Measurements from ENCODE around the gene ODC1.
A peak's percentile ranks its signal among the peaks of the same experiment; 100 is the strongest.

The ODC1 gene

DNA sequence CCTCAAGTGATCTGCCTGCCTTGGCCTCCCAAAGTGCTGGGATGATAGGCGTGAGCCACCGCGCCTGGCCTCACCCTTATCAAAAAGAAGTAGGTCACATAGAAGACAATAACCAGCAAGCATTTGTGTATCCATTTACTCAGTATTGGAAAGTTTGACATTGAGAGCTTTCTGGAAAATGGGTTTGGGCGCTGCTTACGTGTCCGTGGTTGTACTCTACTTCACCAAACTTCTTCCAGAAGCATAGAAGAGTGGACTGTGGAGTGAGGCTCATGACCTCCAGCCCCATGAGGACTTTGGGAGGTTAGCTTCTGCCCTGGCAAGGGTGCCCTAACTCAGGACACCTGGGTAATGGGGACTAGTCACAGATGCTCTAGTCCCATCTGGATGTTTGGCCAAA, 3.7 kb upstream of the ODC1 start:
- Histone ChIP-seq H3K27ac (no peak overlapping the region), H2AFZ (ENCODE audit: low read depth) (no peak overlapping the region)

DNA sequence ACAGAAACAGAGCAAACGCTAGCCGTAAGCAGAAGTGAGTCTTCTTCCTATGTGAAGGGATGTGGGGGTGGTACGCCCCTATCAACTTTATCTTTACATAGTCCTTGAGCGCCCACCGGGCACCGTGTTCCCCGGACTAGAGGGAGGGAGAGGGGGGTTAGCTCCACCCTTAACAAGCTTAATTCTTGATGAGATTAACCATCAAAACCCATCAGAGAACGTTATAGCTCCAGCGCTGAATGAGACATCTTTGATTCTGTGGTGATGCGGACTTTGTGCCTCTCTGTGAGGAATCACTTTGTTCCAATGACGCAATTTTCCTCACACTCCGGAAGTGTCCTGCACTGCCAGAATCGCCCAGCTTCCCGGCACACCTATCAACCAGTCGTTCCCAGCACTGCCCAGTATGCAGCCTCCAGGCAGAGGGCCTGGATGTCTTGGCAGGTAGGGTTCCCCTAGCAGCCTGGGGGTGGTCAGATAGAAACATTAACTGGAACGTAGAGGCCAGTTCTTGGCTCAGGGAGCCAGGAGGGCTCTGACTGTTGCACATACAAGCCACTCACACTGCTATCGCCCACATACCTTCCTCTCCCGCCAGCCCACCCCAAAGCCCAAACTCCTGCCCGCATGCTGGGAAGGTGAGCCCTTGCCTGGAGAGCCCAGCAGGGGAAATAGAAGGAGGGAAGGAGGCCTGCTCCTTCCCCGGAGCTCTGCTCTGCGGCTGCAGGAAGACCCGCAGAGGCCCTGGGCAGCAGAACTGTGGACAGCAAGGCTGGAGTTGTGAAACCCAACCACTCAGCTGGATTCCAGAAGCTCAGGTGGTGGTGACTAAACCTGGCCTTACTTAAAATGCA, 1.9 kb upstream of the ODC1 start:
- no peak overlapping the region for H2AFZ ChIP-seq (ENCODE audit: low read depth)
- peaks cover 17% of the 10 kb centered on the region for H4K20me1 ChIP-seq (ENCODE audit: insufficient read depth)
- H3K36me3 ChIP-seq (ENCODE audit: insufficient read depth), result 0 out of 2 replicates have a peak, but pooled peaks cover 3% of the 10 kb centered on the region
- peak overlapping the region; percentile 33; the same call in 1 of the 2 replicates for H3K4me2 ChIP-seq
- H3K79me2 ChIP-seq (ENCODE audit: insufficient read depth, low read depth), result peaks cover 27% of the 10 kb centered on the region
- H3K4me1 ChIP-seq (ENCODE audit: low read depth, poor library complexity, severe bottlenecking), result peaks cover 47% of the 10 kb centered on the region
- H3K9ac ChIP-seq, result no peak overlapping the region
- TF ChIP-seq, protein P1, sequence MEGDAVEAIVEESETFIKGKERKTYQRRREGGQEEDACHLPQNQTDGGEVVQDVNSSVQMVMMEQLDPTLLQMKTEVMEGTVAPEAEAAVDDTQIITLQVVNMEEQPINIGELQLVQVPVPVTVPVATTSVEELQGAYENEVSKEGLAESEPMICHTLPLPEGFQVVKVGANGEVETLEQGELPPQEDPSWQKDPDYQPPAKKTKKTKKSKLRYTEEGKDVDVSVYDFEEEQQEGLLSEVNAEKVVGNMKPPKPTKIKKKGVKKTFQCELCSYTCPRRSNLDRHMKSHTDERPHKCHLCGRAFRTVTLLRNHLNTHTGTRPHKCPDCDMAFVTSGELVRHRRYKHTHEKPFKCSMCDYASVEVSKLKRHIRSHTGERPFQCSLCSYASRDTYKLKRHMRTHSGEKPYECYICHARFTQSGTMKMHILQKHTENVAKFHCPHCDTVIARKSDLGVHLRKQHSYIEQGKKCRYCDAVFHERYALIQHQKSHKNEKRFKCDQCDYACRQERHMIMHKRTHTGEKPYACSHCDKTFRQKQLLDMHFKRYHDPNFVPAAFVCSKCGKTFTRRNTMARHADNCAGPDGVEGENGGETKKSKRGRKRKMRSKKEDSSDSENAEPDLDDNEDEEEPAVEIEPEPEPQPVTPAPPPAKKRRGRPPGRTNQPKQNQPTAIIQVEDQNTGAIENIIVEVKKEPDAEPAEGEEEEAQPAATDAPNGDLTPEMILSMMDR (conservative IDR thresholded peaks at IDR 0.05; ENCODE audit: low read depth, low read length), result no peak
- no peak overlapping the region for H3K4me3 ChIP-seq (IDR thresholded peaks at IDR 0.05; ENCODE audit: insufficient read depth, low read depth, low read length)
- H3K27ac ChIP-seq, result no peak overlapping the region
- no peaks in the 10 kb centered on the region for H3K27me3 ChIP-seq (ENCODE audit: insufficient read depth, low read depth)

More for the DNA sequence above, 3.7 kb upstream of the ODC1 start:
- Histone ChIP-seq H3K4me3 (IDR thresholded peaks at IDR 0.05; ENCODE audit: insufficient read depth, low read depth, low read length) (no peak overlapping the region), H3K79me2 (ENCODE audit: insufficient read depth, low read depth) (peaks cover 9% of the 10 kb centered on the region), H3K9ac (no peak overlapping the region), H3K36me3 (ENCODE audit: insufficient read depth) (no peaks in the 10 kb centered on the region), H4K20me1 (ENCODE audit: insufficient read depth) (peaks cover 3% of the 10 kb centered on the region), H3K4me1 (ENCODE audit: low read depth, poor library complexity, severe bottlenecking) (peaks cover 38% of the 10 kb centered on the region), H3K27me3 (ENCODE audit: insufficient read depth, low read depth) (no peaks in the 10 kb centered on the region), H3K4me2 (no peak overlapping the region)
- TF ChIP-seq, protein P1 (conservative IDR thresholded peaks at IDR 0.05; ENCODE audit: low read depth, low read length), result no peak

DNA sequence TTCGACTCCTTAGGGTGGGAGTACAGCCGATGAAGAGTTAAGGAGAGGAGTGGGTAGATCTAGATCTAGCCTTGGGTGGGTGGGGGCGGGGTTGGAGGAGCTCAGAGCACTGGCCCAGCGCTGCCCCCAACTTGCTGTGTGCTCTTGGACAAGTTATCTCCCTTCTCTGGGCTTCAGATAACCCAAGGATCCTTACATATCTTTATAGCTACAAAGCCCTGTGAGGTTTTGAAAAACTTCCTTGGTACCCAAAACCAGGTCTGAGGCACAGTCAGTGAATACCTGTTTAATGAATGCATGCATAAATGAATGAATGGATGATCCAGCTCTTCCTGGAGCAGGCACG, 1.3 kb upstream of the ODC1 start:
- Histone ChIP-seq H3K4me1 (ENCODE audit: low read depth, poor library complexity, severe bottlenecking) (peaks cover 53% of the 10 kb centered on the region), H2AFZ (ENCODE audit: low read depth) (no peak overlapping the region), H4K20me1 (ENCODE audit: insufficient read depth) (peaks cover 20% of the 10 kb centered on the region), H3K79me2 (ENCODE audit: insufficient read depth, low read depth) (peaks cover 33% of the 10 kb centered on the region), H3K36me3 (ENCODE audit: insufficient read depth) (peaks cover 9% of the 10 kb centered on the region; the same call in 1 of the 2 replicates), H3K4me3 (IDR thresholded peaks at IDR 0.05; ENCODE audit: insufficient read depth, low read depth, low read length) (peak overlapping the region; percentile 61), H3K4me2 (peak overlapping the region; percentile 78; the same call in 1 of the 2 replicates), H3K27ac (no peak overlapping the region), H3K9ac (peak overlapping the region; percentile 93; the same call in 1 of the 2 replicates), H3K27me3 (ENCODE audit: insufficient read depth, low read depth) (no peaks in the 10 kb centered on the region)
- TF ChIP-seq, protein P1 (conservative IDR thresholded peaks at IDR 0.05; ENCODE audit: low read depth, low read length), result no peak

DNA sequence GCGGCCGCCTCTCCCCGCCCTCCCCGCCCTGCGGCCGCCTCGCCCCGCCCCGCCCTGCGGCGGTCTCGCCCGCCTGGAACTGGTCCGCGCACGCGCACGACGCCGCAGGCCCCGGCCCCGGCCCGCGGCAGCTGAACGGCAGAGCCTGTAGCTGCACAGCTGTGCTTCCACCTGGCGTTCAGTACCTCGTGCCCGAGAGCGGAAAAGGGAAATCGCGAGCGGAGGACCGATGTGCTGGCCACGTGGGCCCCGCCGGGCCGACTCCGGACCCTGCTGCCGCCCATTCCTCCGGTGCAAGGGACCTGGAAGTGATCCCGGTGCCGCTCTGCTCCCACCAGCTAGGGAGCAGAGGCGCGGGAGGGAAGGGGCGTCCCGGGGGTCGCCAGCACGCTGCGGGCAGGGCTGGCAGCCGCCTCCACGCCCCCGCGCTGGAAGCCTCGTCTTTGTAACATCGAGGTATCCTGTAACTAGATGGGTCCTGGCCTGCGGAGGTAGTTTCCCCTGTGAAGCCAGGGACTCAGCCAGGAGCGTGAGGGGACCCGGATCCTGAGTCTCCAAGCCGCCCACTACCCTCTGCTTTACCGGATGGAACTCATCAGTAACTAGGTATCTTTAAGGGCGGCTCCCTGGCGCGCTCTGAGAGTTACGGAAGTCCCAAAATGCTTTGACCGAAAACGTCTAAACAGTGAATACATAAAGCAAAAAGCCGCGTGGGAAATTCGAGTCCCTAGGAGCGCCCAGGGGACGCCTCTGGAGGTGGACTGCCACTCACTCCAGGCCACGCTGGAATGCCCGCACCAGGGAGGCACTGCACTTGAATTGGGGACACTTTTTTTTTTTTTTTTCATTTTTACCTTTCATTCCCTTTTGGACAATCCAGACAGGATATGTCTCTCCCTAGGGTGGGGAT, 704 bp upstream of the ODC1 start:
- H2AFZ ChIP-seq (ENCODE audit: low read depth), result peak overlapping the region; percentile 89
- no peaks in the 10 kb centered on the region for H3K27me3 ChIP-seq (ENCODE audit: insufficient read depth, low read depth)
- peaks cover 57% of the 10 kb centered on the region for H3K4me1 ChIP-seq (ENCODE audit: low read depth, poor library complexity, severe bottlenecking)
- TF ChIP-seq, protein P1 (conservative IDR thresholded peaks at IDR 0.05; ENCODE audit: low read depth, low read length), result no peak
- H3K36me3 ChIP-seq (ENCODE audit: insufficient read depth), result peaks cover 15% of the 10 kb centered on the region
- H3K4me2 ChIP-seq, result peak overlapping the region; percentile 78
- peaks cover 39% of the 10 kb centered on the region for H3K79me2 ChIP-seq (ENCODE audit: insufficient read depth, low read depth)
- H4K20me1 ChIP-seq (ENCODE audit: insufficient read depth), result peaks cover 20% of the 10 kb centered on the region
- peak overlapping the region; percentile 93 for H3K9ac ChIP-seq
- peak overlapping the region; percentile 94 for H3K27ac ChIP-seq
- H3K4me3 ChIP-seq (IDR thresholded peaks at IDR 0.05; ENCODE audit: insufficient read depth, low read depth, low read length), result peak overlapping the region; percentile 61
